ENCODE results near the gene SSBP2. TPM values are rescaled to one million over a fixed set of nuclear protein-coding genes. Genes with fewer than 3 reads are reported as not detected.
"Not testable (repeated sequence)": the region's sequence is repeated elsewhere in the genome, so short reads cannot be mapped to it uniquely, and the experiment has no call there.

SSBP2 gene
- total RNA-seq, 6 donors from 2014 or later, result 23.0 to 110 (median 32.9) TPM

GRCh38 chr5:81408496-81408895 is 342.4 kb downstream of the SSBP2 start:
- Histone ChIP-seq H3K36me3 (no peaks in the 10 kb centered on the region), H3K4me3 (no peak overlapping the region), H3K9me3 (no peaks in the 10 kb centered on the region), H3K27me3 (no peaks in the 10 kb centered on the region), H3K27ac (no peak overlapping the region), H3K4me1 (no peaks in the 10 kb centered on the region)
- TF ChIP-seq POLR2A (IDR thresholded peaks at IDR 0.05) (no peak), EP300 (IDR thresholded peaks at IDR 0.05) (no peak), POLR2AphosphoS5 (IDR thresholded peaks at IDR 0.05) (no peak)
- TF ChIP-seq, protein P1, sequence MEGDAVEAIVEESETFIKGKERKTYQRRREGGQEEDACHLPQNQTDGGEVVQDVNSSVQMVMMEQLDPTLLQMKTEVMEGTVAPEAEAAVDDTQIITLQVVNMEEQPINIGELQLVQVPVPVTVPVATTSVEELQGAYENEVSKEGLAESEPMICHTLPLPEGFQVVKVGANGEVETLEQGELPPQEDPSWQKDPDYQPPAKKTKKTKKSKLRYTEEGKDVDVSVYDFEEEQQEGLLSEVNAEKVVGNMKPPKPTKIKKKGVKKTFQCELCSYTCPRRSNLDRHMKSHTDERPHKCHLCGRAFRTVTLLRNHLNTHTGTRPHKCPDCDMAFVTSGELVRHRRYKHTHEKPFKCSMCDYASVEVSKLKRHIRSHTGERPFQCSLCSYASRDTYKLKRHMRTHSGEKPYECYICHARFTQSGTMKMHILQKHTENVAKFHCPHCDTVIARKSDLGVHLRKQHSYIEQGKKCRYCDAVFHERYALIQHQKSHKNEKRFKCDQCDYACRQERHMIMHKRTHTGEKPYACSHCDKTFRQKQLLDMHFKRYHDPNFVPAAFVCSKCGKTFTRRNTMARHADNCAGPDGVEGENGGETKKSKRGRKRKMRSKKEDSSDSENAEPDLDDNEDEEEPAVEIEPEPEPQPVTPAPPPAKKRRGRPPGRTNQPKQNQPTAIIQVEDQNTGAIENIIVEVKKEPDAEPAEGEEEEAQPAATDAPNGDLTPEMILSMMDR (IDR thresholded peaks at IDR 0.05), result no peak
- no peak for ATAC-seq (ENCODE audit: low FRiP score in 2 of 2)
- WGBS, 2 donors, result 90 to 93% methylated on average over 1 of the region's 1 CpG
- no peak for DNase-seq

DNA sequence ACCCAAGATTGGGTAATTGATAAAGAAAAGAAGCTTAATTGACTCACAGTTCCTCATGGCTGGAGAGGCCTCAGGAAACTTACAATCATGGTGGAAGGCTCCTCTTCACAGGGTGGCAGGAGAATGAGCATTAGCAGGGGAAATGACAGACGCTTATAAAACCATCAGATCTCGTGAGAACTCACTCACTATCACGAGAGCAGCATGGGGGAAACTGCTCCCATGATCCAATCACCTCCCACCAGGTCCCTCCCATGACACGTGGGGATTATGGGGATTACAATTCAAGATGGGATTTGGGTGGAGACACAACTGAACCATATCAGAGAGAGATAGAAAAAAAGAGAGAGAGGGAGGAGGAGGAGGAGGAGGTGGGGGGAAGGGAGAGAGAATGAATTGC is 343.1 kb downstream of the SSBP2 start:
- H3K36me3 ChIP-seq; H3K27ac ChIP-seq; H3K9me3 ChIP-seq; H3K27me3 ChIP-seq; DNase-seq; H3K4me1 ChIP-seq; H3K4me3 ChIP-seq; ATAC-seq (ENCODE audit: low FRiP score in 2 of 2): not testable (repeated sequence)
- WGBS, 2 donors, result 70 to 98% methylated on average over 4 of the region's 4 CpGs

DNA sequence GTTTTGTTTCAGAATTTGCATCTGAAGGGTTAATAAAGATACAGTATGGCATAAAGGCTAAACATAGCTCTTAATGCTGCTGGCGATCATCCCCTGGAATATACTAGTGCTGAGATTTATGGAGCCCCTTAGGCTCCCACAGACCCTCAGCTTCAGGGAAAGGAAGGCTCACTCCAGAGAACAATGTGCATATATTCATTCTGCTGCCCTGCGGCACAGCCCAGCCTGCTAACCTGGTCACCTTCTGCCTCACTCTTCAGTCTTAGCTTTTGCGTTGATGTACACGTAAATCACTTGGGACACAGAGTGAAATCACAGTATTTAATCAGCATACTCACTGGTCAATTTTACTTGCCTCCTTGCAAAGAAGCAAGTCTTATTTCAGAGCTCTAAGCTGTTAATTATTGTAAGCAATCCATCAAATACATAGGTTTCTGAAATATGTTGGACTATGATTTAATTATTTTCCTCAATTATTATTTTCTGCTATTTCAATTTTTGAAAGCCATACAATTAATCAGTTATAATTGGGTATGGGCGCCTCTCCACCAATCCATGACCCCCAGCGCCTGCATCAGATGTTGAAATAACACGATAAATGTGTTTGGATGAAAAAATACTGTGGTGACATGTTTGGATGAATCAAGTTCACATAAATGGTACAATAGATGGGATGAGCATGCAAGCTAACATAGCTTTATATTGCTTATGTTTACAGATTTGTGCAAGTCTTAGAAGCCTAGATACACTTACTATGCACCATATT is 345.6 kb downstream of the SSBP2 start:
- ATAC-seq (ENCODE audit: low FRiP score in 2 of 2) (no peak), DNase-seq (no peak)
- H3K9me3 ChIP-seq, result no peaks in the 10 kb centered on the region
- no peaks in the 10 kb centered on the region for H3K36me3 ChIP-seq
- no peak overlapping the region for H3K4me3 ChIP-seq
- H3K27ac ChIP-seq, result no peak overlapping the region
- TF ChIP-seq, protein P1 (IDR thresholded peaks at IDR 0.05), result no peak
- WGBS, 2 donors, result 83 to 85% methylated on average over 7 of the region's 7 CpGs
- no peaks in the 10 kb centered on the region for H3K27me3 ChIP-seq
- H3K4me1 ChIP-seq, result no peaks in the 10 kb centered on the region

DNA sequence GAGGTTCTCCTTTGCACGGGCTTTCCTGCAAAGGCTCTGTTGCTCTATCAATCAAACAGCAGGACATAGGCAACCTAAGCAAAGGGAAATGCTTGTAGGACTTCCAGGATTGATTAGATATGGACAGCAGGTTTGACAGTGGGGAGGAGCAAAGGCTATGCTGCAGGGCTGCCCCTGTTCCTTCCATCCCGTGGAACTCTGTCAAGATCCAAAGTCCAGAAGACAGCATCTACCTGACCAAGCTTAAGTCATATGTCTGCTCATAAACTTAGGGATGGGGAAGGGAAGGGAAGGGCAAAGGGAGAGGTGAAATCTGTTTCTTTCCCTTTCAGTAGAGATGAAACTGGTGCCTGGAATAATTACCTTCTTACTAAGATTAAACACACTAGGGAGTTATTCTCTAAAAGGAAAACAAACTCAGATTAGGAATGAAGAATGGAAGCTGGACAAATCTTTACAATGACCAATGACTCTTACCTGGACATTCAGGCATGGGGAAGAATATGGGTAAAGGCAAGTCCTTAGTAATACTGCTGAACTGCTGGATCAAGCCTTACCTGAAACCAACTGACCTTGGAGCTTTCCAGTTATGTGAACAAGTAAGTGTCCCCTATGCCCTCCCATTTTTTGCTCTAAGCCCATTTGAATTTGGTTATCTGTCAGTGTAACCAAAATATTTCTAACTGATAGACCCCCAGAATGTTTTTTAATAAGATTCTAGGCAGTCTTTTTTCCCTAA is 348.5 kb downstream of the SSBP2 start:
- Histone ChIP-seq H3K27me3 (no peaks in the 10 kb centered on the region), H3K36me3 (no peaks in the 10 kb centered on the region), H3K4me3 (no peak overlapping the region), H3K4me1 (no peaks in the 10 kb centered on the region), H3K9me3 (no peaks in the 10 kb centered on the region), H3K27ac (no peak overlapping the region)
- DNase-seq (no peak), ATAC-seq (ENCODE audit: low FRiP score in 2 of 2) (no peak)
- TF ChIP-seq, protein P1 (IDR thresholded peaks at IDR 0.05), result no peak
- TF ChIP-seq EP300 (IDR thresholded peaks at IDR 0.05) (no peak), POLR2AphosphoS5 (IDR thresholded peaks at IDR 0.05) (no peak)
- WGBS, 2 donors, result 24 to 35% methylated on average over 2 of the region's 2 CpGs

- Histone ChIP-seq H3K4me3 (no peak overlapping the region), H3K27ac (no peak overlapping the region), H3K4me1 (no peaks in the 10 kb centered on the region), H3K36me3 (no peaks in the 10 kb centered on the region), H3K27me3 (no peaks in the 10 kb centered on the region), H3K9me3 (no peaks in the 10 kb centered on the region)
- DNase-seq (peak in 1 of 2 donors; percentile 69), ATAC-seq (ENCODE audit: low FRiP score in 2 of 2) (peak in 1 of 2 donors; percentile 11)
- no peak for TF ChIP-seq EP300 (IDR thresholded peaks at IDR 0.05)
- TF ChIP-seq, protein P1 (IDR thresholded peaks at IDR 0.05), result no peak
- no peak for TF ChIP-seq POLR2A (IDR thresholded peaks at IDR 0.05)
- TF ChIP-seq POLR2AphosphoS5 (IDR thresholded peaks at IDR 0.05), result no peak
- WGBS, 2 donors, result 76 to 91% methylated on average over 8 to 11 of the region's 11 CpGs
Observed at GRCh38 chr5:81401266-81401665, 349.6 kb downstream of the SSBP2 start.
